Measurements from ENCODE around the gene SERPINA4.

SERPINA4 gene

GRCh38 chr14:94588311-94588710 is 27.1 kb downstream of the SERPINA4 start:
- no peak for TF ChIP-seq BACH2 (CRISPR knock-in tag; IDR thresholded peaks at IDR 0.05; ENCODE audit: borderline replicate concordance)
- no peak for TF ChIP-seq GLIS3 (CRISPR knock-in tag; IDR thresholded peaks at IDR 0.05)
- no peak for TF ChIP-seq ISL1 (CRISPR knock-in tag; IDR thresholded peaks at IDR 0.05)
- no peak for TF ChIP-seq ZC3H10 (CRISPR knock-in tag; IDR thresholded peaks at IDR 0.05)
- TF ChIP-seq CSDC2 (CRISPR knock-in tag; IDR thresholded peaks at IDR 0.05), result no peak
- TF ChIP-seq POU6F1 (CRISPR knock-in tag; IDR thresholded peaks at IDR 0.05; ENCODE audit: borderline replicate concordance, low read depth), result no peak
- no peak for TF ChIP-seq ZFP30 (CRISPR knock-in tag; IDR thresholded peaks at IDR 0.05)
- TF ChIP-seq PATZ1 (CRISPR knock-in tag; IDR thresholded peaks at IDR 0.05; ENCODE audit: borderline replicate concordance), result no peak
- no peak for TF ChIP-seq TOX (CRISPR knock-in tag; IDR thresholded peaks at IDR 0.05; ENCODE audit: borderline replicate concordance)
- no peak for TF ChIP-seq ZNF565 (CRISPR knock-in tag; conservative IDR thresholded peaks at IDR 0.05; ENCODE audit: low read depth)
- TF ChIP-seq SNAI2 (CRISPR knock-in tag; IDR thresholded peaks at IDR 0.05), result no peak

GRCh38 chr14:94591073-94591472 is 29.8 kb downstream of the SERPINA4 start:
- ATAC-seq, result no peak
- TF ChIP-seq GLIS3 (CRISPR knock-in tag; IDR thresholded peaks at IDR 0.05), result no peak
- TF ChIP-seq CSDC2 (CRISPR knock-in tag; IDR thresholded peaks at IDR 0.05), result no peak
- TF ChIP-seq POU6F1 (CRISPR knock-in tag; IDR thresholded peaks at IDR 0.05; ENCODE audit: borderline replicate concordance, low read depth), result no peak
- TF ChIP-seq BACH2 (CRISPR knock-in tag; IDR thresholded peaks at IDR 0.05; ENCODE audit: borderline replicate concordance), result no peak
- no peak for TF ChIP-seq ISL1 (CRISPR knock-in tag; IDR thresholded peaks at IDR 0.05)
- no peak for TF ChIP-seq ZFP30 (CRISPR knock-in tag; IDR thresholded peaks at IDR 0.05)
- TF ChIP-seq ZFP3 (CRISPR knock-in tag; IDR thresholded peaks at IDR 0.05), result no peak
- TF ChIP-seq PPARA (CRISPR knock-in tag; IDR thresholded peaks at IDR 0.05; ENCODE audit: borderline replicate concordance), result no peak

More at GRCh38 chr14:94588311-94588710, 27.1 kb downstream of the SERPINA4 start:
- ATAC-seq, result no peak

GRCh38 chr14:94591871-94592270 is 30.6 kb downstream of the SERPINA4 start:
- TF ChIP-seq ZNF70 (CRISPR knock-in tag; IDR thresholded peaks at IDR 0.05) (no peak), ZNF565 (CRISPR knock-in tag; conservative IDR thresholded peaks at IDR 0.05; ENCODE audit: low read depth) (no peak), ISL1 (CRISPR knock-in tag; IDR thresholded peaks at IDR 0.05) (no peak), TSHZ2 (CRISPR knock-in tag; IDR thresholded peaks at IDR 0.05) (no peak), RARB (CRISPR knock-in tag; IDR thresholded peaks at IDR 0.05) (no peak), ZC3H10 (CRISPR knock-in tag; IDR thresholded peaks at IDR 0.05) (no peak), GLIS3 (CRISPR knock-in tag; IDR thresholded peaks at IDR 0.05) (no peak), POU6F1 (CRISPR knock-in tag; IDR thresholded peaks at IDR 0.05; ENCODE audit: borderline replicate concordance, low read depth) (no peak)
- ATAC-seq, result no peak

- ATAC-seq, result no peak
- TF ChIP-seq OSR1 (CRISPR knock-in tag; IDR thresholded peaks at IDR 0.05), result no peak
- TF ChIP-seq ESRRG (CRISPR knock-in tag; IDR thresholded peaks at IDR 0.05), result no peak
- TF ChIP-seq ISL1 (CRISPR knock-in tag; IDR thresholded peaks at IDR 0.05), result no peak
- TF ChIP-seq ZFP30 (CRISPR knock-in tag; IDR thresholded peaks at IDR 0.05), result no peak
- TF ChIP-seq ZNF70 (CRISPR knock-in tag; IDR thresholded peaks at IDR 0.05), result no peak
- TF ChIP-seq GLIS3 (CRISPR knock-in tag; IDR thresholded peaks at IDR 0.05), result no peak
- no peak for TF ChIP-seq CREB5 (CRISPR knock-in tag; IDR thresholded peaks at IDR 0.05; ENCODE audit: low read depth)
- TF ChIP-seq CSRNP3 (CRISPR knock-in tag; IDR thresholded peaks at IDR 0.05), result no peak
These were observed 31.2 kb downstream of the SERPINA4 start for GRCh38 chr14:94592457-94592856.
